GM12873 (cell line): ENCODE data around the gene ACOT6.

ENCODE experiments used
- TF ChIP-seq, protein P1 (sequence below): IDR thresholded peaks from 2 replicates; pipeline ENCODE4 v1.5.1; 2012; ENCODE audit warnings: low read depth, mild to moderate bottlenecking, moderate library complexity, low read length, control low read depth; ENCODE audit not compliant: insufficient read depth; ENCODE audit errors: missing control alignments

ACOT6 gene

DNA sequence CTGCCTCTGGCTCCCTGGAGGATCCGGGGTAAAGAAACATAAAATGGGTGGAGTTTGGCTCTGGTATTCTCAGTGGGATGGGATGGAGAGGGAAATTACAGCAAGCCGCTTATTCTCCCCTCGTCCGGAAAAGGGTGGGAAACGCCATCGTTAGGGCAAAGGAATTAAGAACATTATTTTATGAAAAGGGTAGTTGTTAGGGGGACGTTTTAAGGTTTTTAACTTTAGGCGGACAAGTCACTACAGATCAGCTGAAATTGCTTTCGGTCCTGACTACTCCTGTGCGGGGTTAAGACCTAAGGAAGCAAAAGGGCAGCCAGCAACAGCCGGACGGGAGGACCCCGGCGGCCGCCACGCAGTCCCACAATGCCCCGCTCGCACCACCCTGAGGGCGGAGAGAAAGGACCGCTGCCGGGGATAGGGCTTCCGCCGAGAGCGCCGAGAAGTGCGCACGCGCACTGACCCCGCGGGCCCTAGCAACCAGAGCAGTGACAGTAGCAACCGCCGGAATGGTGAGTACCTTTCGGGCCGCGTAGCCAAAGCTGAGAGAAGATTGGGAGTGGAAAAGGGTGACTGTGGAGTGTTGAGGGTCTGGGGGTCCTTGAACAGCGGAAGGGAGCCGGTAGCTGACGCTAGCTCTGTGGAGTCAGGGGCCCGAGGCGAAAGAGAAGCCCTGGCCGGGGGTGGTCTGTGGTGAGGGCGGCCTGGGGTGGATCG lies 32.4 kb downstream of the ACOT6 start, which contains the start of gene DNAL1:
Gene DNAL1 (plus strand): TSS at position 456 of the 717 bp plus-strand sequence. CDS start 54 bp downstream, at position 510.
- TF ChIP-seq, protein P1, sequence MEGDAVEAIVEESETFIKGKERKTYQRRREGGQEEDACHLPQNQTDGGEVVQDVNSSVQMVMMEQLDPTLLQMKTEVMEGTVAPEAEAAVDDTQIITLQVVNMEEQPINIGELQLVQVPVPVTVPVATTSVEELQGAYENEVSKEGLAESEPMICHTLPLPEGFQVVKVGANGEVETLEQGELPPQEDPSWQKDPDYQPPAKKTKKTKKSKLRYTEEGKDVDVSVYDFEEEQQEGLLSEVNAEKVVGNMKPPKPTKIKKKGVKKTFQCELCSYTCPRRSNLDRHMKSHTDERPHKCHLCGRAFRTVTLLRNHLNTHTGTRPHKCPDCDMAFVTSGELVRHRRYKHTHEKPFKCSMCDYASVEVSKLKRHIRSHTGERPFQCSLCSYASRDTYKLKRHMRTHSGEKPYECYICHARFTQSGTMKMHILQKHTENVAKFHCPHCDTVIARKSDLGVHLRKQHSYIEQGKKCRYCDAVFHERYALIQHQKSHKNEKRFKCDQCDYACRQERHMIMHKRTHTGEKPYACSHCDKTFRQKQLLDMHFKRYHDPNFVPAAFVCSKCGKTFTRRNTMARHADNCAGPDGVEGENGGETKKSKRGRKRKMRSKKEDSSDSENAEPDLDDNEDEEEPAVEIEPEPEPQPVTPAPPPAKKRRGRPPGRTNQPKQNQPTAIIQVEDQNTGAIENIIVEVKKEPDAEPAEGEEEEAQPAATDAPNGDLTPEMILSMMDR = no peak

DNA sequence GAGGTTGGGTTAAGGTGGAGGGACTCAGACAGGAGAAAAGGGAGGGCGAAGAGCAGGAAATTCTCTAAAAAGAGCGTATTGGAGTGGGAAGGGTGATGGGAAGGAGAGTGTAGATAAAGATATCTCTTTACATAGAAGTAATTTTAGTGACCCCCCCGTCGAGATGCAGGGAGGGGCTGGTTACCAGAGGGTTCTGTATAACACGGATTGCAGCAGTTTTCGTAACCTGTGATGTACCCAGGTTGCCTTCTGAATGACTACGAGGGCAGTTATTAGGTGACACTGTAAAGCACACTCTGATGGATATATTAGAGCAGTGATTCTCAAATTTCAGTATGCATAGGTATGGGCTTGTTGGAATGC lies 32.9 kb downstream of the ACOT6 start:
- TF ChIP-seq, protein P1 = no peak

DNA sequence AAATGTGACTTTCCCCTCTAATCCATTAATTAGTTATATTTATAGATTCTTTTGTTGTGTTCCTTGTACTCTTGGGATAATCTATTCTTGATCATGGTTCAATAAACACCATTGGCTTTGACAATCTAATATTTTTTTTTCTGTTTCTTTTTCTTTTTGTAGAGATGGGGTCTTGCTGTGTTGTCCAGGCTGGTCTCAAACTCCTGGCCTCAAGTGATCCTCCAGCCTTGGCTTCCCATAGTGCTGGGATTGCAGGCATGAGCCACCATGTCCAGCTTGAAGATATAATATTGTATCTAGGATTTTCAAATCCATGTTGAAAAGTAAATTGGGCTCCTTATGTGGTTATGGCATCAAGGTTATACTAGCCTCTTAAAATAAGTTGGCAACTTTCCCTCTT lies 38.7 kb downstream of the ACOT6 start:
- TF ChIP-seq, protein P1 = no peak

DNA sequence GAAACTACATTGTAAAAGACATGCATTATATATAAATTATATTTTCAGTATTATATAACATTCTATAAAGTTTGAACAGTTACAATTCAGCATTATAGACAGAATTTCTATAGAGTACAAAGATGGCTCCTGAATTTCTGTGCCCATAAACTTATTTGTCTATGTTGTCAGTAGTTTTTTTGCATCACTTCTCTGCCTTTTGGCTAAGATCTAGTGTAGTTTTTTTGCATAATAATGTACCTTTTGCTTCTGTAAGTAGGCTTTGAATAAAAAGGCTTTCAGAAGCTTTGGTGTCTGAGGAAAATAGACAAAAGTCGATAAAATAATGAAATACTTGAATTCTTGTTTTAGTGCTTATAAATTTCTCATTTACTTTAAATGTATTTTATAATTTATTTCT lies 43.5 kb downstream of the ACOT6 start:
- TF ChIP-seq, protein P1 = no peak

DNA sequence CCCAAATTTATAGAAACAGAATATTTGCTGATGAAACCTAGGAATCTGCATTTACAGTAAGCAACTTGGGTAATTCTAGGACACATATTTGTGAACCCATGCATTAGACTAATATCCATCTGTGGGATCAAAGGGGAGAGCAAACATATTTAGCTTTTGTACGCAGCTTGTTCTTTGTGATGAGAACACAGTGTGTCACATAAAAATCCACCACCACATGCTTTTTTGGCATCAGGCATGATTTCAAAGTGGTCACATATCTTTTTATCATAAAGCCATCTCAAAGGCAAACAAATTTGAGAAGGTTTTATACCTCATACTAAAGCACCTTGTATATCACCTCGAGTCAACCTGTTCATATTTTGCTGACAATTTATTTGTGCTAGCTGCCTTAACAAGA lies 48.2 kb downstream of the ACOT6 start:
- TF ChIP-seq, protein P1 = no peak

DNA sequence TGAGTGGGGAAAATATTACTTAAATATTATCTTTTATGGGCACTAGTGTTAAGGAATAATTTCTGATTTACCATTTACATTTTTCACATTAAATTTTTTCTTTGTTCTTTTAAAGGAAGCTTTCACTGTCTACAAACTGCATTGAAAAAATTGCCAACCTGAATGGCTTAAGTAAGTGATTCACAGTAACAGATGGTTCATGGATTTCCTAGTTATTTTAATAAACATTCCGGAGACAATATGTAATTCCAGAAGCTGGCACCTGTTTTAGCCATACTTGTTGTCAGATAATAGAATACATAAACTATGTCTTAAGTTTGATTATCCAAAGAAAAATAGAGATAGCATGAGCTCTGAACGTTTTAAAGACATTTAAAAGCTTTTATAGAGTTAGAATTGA lies 49.6 kb downstream of the ACOT6 start:
- TF ChIP-seq, protein P1 = no peak

DNA sequence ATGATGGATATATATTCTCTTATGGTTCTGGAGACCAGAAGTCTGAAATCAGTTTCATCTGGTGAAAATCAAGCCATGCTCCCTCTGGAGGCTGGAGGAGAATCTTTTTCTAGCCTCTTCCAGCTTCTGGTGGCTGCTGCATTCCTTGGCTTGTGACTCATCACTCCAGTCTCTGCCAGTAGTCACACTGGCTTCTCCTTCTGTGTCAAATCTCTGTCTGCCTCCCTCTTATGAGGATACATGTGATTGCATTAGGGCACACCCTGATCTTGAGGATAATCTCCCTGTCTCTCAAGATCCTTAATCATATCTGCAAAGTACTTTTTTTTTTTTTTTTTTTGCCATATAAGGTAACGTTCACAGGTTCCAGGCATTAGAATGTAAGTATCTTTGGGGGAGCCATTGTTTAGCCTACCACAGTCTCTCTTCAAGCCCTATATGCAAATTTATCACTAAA lies 50.2 kb downstream of the ACOT6 start:
- TF ChIP-seq, protein P1 = peak; percentile 5
